GM23248 (cell line): ENCODE results near the gene LRP6.

ENCODE experiments used
- EZH2 ChIP-seq: fragments of 200-600 bp; sonication (generic); IDR thresholded peaks from 2 replicates; pipeline ENCODE4 v1.6.1; 2018; ENCODE audit warnings: antibody characterized with exemption, mild to moderate bottlenecking; ENCODE audit not compliant: insufficient read depth, poor library complexity, severe bottlenecking
- EZH2phosphoT487 ChIP-seq: fragments of 200-600 bp; sonication (generic); IDR thresholded peaks from 2 replicates; pipeline ENCODE4 v1.6.1; 2018; ENCODE audit warnings: antibody characterized with exemption, moderate library complexity, mild to moderate bottlenecking, low read depth; ENCODE audit not compliant: insufficient read depth

DNA sequence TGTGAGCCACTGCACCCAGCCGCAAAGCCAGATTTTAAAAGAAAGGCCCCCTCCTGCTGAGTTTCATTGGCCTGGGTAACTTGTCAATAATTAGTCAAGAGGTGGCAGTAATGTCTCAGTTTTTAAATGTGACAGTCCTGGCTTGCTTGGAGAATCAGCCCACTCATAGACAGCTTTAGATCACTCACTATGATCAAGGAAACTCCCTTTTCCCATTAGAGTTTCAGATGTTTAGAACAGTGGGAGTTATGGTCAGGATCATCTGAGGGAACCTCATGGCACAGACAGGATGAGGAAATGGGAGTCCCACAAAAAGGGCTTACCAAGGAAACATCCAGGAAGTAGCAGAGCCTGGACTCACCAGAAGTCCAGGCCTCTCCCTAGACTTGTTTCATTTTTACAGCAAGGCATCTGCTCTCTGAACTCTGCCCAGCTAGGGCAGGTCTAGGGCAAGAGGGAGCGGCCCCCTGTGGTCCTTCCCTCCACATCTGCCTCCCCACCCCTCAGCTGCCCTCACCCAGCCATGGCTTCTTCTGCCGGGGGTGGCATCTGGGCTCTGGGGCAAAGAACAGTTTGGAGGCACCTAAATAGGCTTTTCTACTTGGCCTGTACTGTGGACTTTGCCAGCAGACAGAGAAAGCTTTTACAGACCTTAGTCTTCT is 184.9 kb downstream of the LRP6 start:
- TF ChIP-seq EZH2 (no peak), EZH2phosphoT487 (no peak)
